KOPT-K1 (cell line): ENCODE results near the gene RNFT2.

Experiments
- H3K27ac ChIP-seq: fragments of 200-600 bp; sonication (generic); 2 replicates; pipeline ENCODE4 v1.5.1; 2016; ENCODE audit warnings: antibody characterized with exemption, mild to moderate bottlenecking, low read depth, low read length; ENCODE audit not compliant: poor library complexity, severe bottlenecking
- H3K36me3 ChIP-seq: fragments of 200-600 bp; sonication (generic); 2 replicates; pipeline ENCODE4 v1.5.1; 2017; ENCODE audit warnings: antibody characterized with exemption, mild to moderate bottlenecking, low read length, moderate library complexity; ENCODE audit not compliant: insufficient read depth
- H3K9me3 ChIP-seq: fragments of 200-600 bp; sonication (generic); 2 replicates; pipeline ENCODE4 v1.5.1; 2017; ENCODE audit warnings: antibody characterized with exemption, low read length, mild to moderate bottlenecking; ENCODE audit not compliant: insufficient read depth, poor library complexity, severe bottlenecking

Gene RNFT2

DNA sequence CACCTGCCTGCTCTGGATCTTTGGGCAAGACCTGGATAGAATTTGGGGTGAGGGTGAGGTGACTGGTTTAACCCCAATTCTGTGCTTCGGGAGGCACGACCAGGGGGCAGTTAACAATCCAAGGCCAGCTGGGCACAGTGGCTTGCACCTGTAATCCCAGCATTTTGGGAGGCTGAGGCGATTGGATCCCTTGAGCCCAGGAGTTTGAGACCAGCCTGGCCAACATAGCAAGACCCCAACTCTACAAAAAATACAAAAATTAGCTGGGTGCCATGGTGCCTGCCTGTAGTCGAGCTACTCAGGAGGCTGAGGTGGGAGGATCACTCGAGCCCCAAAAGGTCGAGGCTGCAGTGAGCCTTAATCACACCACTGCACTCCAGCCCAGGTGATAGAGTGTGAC, 105.0 kb downstream of the RNFT2 start:
- Histone ChIP-seq H3K9me3 (no peaks in the 10 kb centered on the region), H3K27ac (no peak overlapping the region), H3K36me3 (no peaks in the 10 kb centered on the region)

DNA sequence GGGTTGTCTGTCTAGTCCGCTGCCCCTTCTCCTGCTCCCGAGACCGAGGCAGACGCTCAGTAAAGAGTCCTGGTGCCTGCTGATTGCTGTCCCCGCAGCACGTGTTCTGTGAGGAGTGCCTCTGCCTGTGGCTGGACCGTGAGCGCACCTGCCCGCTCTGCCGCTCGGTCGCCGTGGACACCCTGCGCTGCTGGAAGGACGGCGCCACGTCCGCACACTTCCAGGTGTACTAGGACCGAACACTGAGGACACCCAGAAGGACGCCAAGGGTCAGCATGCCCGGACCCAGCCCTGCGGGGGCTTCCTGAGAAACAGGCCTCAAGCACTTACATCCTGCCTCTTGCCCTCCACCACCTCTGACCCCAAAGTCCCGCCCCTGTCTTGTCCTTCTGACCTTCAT, 111.1 kb downstream of the RNFT2 start:
- Histone ChIP-seq H3K27ac (no peak overlapping the region), H3K36me3 (no peaks in the 10 kb centered on the region), H3K9me3 (no peaks in the 10 kb centered on the region)

DNA sequence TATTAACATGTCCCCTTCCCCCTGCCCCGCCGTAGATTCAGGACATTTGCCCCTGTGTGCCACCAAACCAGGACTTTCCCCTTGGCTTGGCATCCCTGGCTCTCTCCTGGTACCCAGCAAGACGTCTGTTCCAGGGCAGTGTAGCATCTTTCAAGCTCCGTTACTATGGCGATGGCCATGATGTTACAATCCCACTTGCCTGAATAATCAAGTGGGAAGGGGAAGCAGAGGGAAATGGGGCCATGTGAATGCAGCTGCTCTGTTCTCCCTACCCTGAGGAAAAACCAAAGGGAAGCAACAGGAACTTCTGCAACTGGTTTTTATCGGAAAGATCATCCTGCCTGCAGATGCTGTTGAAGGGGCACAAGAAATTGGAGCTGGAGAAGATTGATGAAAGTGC, 114.2 kb downstream of the RNFT2 start:
- no peaks in the 10 kb centered on the region for H3K36me3 ChIP-seq
- H3K27ac ChIP-seq: no peak overlapping the region

DNA sequence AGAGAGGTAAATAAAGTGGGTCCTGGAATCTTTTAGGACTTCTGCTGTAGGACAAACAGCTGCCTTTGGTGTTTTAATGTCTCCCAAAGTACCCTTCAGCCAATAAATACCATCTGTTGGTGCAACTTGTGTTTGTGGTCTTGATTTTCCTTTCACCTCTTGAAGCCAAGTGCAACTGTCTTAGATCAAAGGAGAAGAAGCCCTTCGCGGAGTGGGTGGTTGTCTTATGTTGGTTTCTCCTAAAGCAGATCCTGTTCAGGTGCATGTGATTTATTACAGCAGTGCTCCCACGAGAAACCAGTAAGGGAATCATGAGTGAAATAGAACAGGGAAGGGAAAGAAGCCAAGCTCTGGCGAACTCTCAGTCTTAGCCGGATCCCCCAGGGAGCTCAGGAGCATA, 115.4 kb downstream of the RNFT2 start:
- no peaks in the 10 kb centered on the region for H3K9me3 ChIP-seq
- no peaks in the 10 kb centered on the region for H3K36me3 ChIP-seq
- no peak overlapping the region for H3K27ac ChIP-seq

More for the DNA sequence above, 114.2 kb downstream of the RNFT2 start:
- no peaks in the 10 kb centered on the region for H3K9me3 ChIP-seq

DNA sequence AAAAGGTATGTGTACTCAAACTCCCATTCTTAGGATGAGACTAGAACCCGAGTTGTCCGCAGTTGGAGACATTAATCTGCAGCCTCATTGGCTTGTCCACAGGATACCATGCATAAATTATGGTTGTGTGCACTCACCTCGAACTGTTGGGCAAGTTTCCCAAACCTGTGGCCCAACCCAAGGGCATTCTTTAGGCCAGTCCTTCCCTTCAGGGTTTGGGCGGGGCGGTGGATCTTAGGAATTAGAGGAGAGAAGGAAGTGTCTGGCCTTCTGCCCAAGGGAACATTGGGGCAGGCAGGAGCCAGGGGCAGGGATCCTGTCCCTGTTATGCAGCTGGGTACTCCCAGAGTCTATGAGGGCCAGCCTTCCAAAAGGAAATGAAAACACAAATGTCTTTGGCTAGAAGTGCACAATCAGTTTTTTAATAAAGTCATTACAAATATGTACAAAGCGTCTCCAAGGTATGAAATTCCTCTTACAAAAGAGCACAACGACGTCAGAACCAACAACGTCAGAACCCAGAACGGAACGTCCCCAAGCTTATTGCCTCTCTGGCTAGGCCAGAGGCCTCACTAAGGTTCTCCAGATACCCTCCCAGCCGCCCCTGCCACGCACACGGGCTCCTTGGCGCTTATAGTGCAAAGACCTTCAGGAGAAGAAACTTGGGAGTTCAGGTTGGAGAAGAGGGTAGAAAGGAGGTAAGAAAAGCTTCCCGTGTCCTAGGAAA, 117.8 kb downstream of the RNFT2 start:
- no peaks in the 10 kb centered on the region for H3K36me3 ChIP-seq
- no peak overlapping the region for H3K27ac ChIP-seq
- H3K9me3 ChIP-seq: no peaks in the 10 kb centered on the region

DNA sequence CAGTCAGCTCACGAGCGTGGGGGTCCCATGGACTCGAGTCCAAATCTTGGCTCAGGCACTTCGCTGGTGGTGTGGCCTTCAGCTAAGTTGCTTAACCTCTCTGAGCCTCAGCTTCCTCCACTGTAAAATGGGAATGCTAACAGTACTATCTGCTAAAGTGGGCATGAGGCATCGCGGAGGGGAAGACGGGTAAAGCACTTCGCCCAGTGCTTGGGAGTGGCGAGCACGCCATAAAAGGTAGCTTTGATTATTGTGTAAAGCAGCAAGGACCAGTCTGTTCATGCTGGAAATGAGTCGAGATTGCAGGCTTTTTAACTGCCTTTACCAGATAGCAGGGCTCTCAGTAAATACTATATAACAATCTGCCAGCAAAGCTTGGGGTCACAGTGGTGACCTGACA, 118.6 kb downstream of the RNFT2 start:
- no peaks in the 10 kb centered on the region for H3K9me3 ChIP-seq
- no peak overlapping the region for H3K27ac ChIP-seq
- no peaks in the 10 kb centered on the region for H3K36me3 ChIP-seq

DNA sequence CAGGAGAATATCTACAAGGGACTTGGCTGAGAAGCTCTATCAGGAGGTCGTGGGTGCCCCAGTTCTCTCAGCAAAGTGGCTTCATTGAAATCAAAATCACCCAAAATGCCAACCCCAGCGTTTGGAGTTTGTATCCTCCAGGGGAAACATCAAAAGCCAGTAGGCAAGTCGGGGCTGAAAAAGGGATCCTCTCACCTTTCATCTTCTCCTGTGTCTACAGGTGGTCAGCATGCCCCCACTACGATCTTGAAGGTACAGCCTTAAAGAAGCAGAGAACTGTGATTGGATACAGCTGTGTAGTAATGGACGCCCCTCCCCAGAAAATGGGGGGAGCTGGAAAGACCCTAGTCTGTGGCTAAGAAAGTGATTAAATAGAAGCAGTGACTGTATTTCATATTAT, 121.0 kb downstream of the RNFT2 start:
- no peaks in the 10 kb centered on the region for H3K9me3 ChIP-seq
- no peaks in the 10 kb centered on the region for H3K36me3 ChIP-seq
- no peak overlapping the region for H3K27ac ChIP-seq

DNA sequence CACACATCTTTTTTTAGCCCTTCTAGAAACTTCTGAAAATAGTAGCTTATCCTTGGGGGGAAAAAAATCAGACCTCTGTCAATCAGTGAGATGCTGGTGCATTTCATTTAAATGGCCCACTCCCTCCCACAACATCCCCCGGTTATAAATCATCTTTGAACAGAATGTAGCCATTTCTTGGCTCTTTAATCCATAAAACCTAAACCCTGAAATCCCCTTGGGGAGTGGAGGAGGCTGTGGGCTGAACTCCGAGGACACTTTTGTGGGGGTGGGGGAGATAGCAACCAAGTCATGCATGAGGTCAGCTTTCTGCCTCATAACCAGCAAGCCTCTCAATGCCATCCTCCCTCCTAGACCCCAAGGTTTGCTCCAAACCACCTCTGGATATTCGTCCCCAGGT, 122.1 kb downstream of the RNFT2 start:
- no peak overlapping the region for H3K27ac ChIP-seq
- H3K9me3 ChIP-seq: no peaks in the 10 kb centered on the region
- no peaks in the 10 kb centered on the region for H3K36me3 ChIP-seq

DNA sequence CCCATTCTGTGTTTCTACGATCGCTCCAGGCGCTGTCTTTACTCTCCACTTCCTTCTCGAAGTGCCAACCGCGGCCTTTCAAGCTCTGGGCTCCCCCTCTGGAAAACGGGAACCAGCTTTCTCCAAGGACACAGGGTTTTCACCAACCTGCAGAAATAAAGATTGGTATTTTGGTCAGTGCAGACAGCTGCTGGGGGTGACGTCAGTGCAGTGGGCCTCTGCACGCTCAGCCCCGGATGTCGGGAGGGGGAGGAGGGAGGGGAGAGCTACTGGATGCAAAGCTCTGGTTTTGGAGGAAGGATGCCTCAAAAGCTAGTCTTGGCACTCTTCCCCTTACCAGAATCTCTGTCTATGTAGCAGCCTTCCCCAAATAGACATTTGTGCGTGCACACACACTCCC, 123.2 kb downstream of the RNFT2 start:
- no peaks in the 10 kb centered on the region for H3K36me3 ChIP-seq
- no peak overlapping the region for H3K27ac ChIP-seq
- H3K9me3 ChIP-seq: no peaks in the 10 kb centered on the region

DNA sequence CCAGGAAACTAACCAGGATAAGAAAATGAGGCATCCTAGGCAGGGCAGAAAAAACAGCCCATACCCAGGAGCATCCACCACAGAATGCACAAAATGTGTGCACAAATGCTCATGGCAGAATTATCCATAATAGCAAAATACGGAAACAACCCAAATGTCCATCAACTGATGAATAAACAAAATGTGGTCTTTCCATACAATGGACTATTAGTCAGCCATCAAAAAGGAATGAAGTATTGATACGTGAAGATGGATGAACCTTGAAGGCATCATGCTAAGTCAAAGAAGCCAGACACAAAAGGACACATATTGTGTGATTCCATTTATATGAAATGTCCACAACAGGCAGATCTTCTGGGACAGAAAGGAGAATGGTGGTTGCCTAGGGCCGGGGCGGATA, 124.1 kb downstream of the RNFT2 start:
- H3K27ac ChIP-seq: no peak overlapping the region
- no peaks in the 10 kb centered on the region for H3K36me3 ChIP-seq
- no peaks in the 10 kb centered on the region for H3K9me3 ChIP-seq

DNA sequence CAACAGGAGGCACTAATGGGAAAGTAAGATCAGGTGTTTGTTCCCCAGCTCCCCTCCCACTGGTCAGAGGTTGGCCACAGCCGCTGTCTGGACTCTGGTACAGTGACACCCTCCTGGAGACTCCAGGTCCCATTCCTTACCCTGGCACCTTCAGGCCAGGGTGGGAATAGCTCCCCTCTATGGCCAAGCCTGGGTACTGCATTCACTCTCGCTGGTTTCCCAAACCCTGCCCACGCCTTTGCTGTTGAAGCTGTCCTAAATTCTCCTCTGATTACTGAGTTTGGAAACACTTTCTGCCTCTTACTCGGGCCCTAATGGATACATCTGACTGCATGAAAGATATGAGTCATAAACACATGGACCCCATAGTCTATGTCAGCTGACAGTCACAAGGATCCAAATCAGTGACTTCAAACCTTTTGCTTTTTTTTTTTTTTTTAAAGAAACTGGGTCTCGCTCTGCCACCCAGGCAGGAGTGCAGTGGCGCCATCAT, 125.2 kb downstream of the RNFT2 start:
- no peak overlapping the region for H3K27ac ChIP-seq
- H3K36me3 ChIP-seq: no peaks in the 10 kb centered on the region

DNA sequence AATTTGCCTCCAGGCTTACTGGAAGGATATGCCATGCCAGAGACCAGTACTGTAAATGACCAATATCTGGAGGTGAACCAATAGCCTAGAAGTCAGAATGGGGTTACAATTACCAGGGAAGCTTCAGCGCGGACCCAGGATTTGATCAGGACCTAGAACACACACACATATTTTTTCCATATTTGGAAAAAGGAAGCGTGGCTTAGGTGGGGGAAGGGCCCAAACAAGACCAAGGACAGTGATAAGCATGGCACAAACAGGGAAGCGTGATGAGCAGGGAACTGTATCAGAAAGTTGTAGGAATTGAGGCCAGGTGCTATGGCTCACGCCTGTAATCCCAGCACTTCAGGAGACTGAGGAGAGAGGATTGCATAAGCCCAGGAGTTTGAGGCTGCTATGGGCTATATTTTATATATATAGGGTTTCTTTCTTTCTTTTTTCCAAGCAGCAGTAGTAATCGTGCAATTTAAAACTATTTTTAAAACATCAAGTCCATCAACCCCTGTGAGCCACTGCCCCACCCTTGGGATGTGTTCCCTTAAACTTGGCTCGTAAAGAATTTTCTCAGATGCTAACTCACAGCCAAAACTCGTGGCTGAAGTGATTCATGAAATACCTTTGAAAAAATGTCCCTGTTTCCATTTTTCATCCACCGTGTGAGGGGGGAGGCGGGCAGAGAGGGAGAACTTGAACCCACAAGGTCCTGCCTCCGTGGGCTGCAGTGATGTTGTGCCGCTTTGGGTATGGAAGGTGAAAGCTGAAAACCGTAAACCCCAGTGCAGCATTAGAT, 126.5 kb downstream of the RNFT2 start:
- H3K27ac ChIP-seq: no peak overlapping the region
- no peaks in the 10 kb centered on the region for H3K9me3 ChIP-seq
- no peaks in the 10 kb centered on the region for H3K36me3 ChIP-seq

More for the DNA sequence above, 125.2 kb downstream of the RNFT2 start:
- H3K9me3 ChIP-seq: no peaks in the 10 kb centered on the region

DNA sequence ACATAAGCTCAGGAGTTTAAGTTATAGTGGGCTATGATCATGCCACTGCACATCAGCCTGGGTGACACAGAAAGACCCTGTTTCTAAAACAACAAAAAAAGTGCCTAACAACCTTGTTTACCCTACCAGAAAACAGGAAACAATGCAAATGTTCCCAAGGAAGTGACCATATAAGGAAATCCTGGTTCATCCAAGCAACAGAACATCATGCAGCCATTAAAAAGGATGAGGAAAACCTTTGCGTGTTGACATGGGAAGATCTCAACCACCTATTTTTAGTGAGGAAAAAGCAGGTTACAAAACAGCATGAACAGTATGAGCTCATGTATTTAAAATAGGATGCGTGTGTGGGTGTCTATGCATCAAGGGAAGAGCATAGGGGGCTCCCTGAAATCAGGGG, 129.4 kb downstream of the RNFT2 start:
- H3K27ac ChIP-seq: no peak overlapping the region
- H3K9me3 ChIP-seq: no peaks in the 10 kb centered on the region
- no peaks in the 10 kb centered on the region for H3K36me3 ChIP-seq

DNA sequence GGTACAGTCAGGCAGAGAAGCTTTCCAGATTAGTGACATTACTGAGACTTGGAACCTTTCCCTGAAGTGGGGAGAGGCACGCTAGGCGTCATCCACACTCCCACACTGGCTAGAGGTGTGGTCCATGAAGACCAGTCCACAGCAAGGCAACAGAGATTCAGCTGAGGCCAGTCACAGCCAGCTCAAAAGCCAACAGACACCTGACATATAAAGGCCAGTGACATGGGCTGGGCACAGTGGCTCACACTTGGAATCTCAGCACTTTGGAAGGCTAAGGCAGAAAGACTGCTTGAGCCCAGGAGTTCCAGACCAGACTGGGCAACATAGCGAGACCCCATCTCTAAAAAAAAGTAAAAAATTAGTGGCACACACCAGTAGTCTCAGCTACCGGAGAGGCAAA, 132.2 kb downstream of the RNFT2 start:
- Histone ChIP-seq H3K27ac (no peak overlapping the region), H3K36me3 (no peaks in the 10 kb centered on the region), H3K9me3 (no peaks in the 10 kb centered on the region)

DNA sequence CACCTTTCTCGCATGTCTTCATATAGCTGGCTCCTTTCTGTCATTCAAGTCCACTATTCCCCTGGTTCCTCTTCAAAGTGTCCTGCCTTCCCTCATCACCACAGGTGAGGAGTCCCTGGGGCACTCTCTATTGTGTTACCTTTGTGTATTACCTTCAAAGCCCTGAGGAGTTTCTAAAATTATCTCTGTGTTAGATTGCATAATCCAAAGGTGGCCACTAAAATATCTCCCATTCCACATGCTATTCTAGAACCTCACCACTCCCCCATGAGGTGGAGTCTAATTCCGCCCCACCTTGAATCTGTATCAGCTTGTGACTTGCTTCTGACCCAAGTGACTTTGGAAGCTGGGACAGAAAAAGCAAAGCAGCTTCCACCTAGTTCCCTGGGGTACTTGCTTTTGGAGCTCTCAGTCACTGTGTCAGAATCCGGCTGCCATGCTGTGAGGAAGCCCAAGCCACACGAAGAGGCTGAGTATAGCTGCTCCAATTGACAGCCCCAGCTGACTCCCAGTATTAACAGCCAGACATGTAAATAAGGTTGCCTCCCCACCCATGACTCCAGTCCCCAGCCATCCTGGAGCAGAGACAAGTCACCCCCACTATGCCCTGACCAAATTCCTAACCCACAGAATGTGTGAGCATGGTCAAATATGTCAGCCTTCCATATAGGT, 136.3 kb downstream of the RNFT2 start:
- H3K27ac ChIP-seq: no peak overlapping the region
- H3K36me3 ChIP-seq: no peaks in the 10 kb centered on the region

More for the DNA sequence above, 136.3 kb downstream of the RNFT2 start:
- H3K9me3 ChIP-seq: no peaks in the 10 kb centered on the region
